ENCODE results near the gene TMEM218. TPM values are rescaled to one million over a fixed set of nuclear protein-coding genes. Genes with fewer than 3 reads are reported as not detected.

Gene TMEM218
- total and polyA plus RNA-seq, 7 donors, result 12.0 to 34.6 (median 23.3) TPM

DNA sequence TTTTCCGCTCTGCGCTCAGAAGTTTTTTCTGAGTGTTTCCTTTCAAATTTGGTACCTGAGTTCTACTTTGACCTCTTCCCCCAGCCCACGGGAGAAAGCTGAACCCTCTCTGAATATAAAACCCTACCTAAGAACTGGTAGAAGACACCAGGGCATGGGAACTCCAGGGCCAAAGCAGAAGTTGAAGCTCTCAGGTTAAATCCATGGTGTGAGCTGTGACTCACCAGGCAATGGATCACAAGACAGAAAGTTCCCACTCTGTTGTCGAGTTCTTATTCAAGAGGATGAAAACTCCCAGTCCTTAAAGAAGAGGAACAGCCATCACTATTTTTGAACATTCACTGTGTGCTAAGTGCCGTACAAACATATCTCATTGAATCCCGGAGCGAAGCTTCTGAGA lies 8.9 kb downstream of the TMEM218 start:
- DNase-seq, result no peak

GRCh38 chr11:125102025-125102424 lies 9.4 kb downstream of the TMEM218 start:
- H3K36me3 ChIP-seq, result peaks cover 0 to 32% (median 8%) of the 10 kb centered on the region in 4 donors
- no peak for DNase-seq
- H3K9me3 ChIP-seq, result no peaks in the 10 kb centered on the region
- H3K27ac ChIP-seq, result peak overlapping the region in 3 of 4 donors; percentile 65 to 79 (median 70)
- peaks cover 0 to 22% (median 14%) of the 10 kb centered on the region in 4 donors for H3K4me1 ChIP-seq
- 79 to 85% methylated on average over 19 of the region's 19 CpGs for whole genome bisulfite sequencing, 2 donors
- TF ChIP-seq EP300 (IDR thresholded peaks at IDR 0.05) (no peak), CTCF (IDR thresholded peaks at IDR 0.05) (no peak), POLR2AphosphoS5 (IDR thresholded peaks at IDR 0.05) (no peak), POLR2A (IDR thresholded peaks at IDR 0.05) (no peak)
- H3K27me3 ChIP-seq, result no peaks in the 10 kb centered on the region
- no peak overlapping the region for H3K4me3 ChIP-seq
- intact Hi-C loops (cut with DNase I), result no loop called here

More for the DNA sequence above, 8.9 kb downstream of the TMEM218 start:
- no peak for TF ChIP-seq EP300 (IDR thresholded peaks at IDR 0.05)
- no peak for TF ChIP-seq POLR2AphosphoS5 (IDR thresholded peaks at IDR 0.05)
- TF ChIP-seq POLR2A (IDR thresholded peaks at IDR 0.05), result no peak
- TF ChIP-seq CTCF (IDR thresholded peaks at IDR 0.05), result no peak
- Histone ChIP-seq H3K27me3 (no peaks in the 10 kb centered on the region), H3K27ac (peak overlapping the region in 3 of 4 donors; percentile 65 to 79 (median 70)), H3K4me3 (no peak overlapping the region), H3K36me3 (peaks cover 0 to 27% (median 4%) of the 10 kb centered on the region in 4 donors), H3K9me3 (no peaks in the 10 kb centered on the region), H3K4me1 (peaks cover 0 to 22% (median 14%) of the 10 kb centered on the region in 4 donors)
- intact Hi-C loops (cut with DNase I), result no loop called here
- WGBS, 2 donors, result 92% methylated on average over 7 of the region's 7 CpGs

DNA sequence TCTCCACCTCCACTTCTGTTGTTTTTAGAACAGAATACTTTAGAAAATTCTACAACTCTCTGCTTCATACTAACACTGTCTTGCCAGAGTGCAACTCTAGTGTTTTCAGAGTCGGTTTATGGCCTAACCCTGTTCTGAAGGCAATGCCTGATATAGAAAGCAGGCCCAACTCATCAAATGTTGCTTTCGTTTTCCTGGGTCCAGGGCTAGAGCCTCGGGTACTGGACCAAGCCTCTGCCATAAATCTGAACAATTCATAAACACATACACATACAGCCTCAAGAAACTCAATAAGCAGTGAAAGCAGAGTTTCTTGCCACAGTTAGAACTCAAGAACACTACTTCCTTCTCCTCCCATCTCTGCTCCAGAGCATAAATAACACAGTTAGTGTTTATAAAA lies 9.8 kb downstream of the TMEM218 start:
- WGBS, 2 donors, result 62 to 66% methylated on average over 3 of the region's 3 CpGs
- TF ChIP-seq CTCF (IDR thresholded peaks at IDR 0.05) (no peak), POLR2AphosphoS5 (IDR thresholded peaks at IDR 0.05) (no peak), EP300 (IDR thresholded peaks at IDR 0.05) (no peak), POLR2A (IDR thresholded peaks at IDR 0.05) (no peak)
- Histone ChIP-seq H3K27me3 (no peaks in the 10 kb centered on the region), H3K27ac (peak overlapping the region in 3 of 4 donors; percentile 65 to 79 (median 70)), H3K9me3 (no peaks in the 10 kb centered on the region), H3K36me3 (peaks cover 0 to 36% (median 9%) of the 10 kb centered on the region in 4 donors), H3K4me3 (no peak overlapping the region), H3K4me1 (peaks cover 0 to 22% (median 14%) of the 10 kb centered on the region in 4 donors)
- intact Hi-C loops (cut with DNase I), result no loop called here
- DNase-seq, result no peak

GRCh38 chr11:125100136-125100535 lies 11.3 kb downstream of the TMEM218 start:
- Histone ChIP-seq H3K9me3 (no peaks in the 10 kb centered on the region), H3K4me3 (no peak overlapping the region), H3K4me1 (peaks cover 0 to 22% (median 14%) of the 10 kb centered on the region in 4 donors), H3K36me3 (peaks cover 0 to 47% (median 9%) of the 10 kb centered on the region in 4 donors), H3K27me3 (no peaks in the 10 kb centered on the region), H3K27ac (peak overlapping the region in 1 of 4 donors; percentile 70)
- TF ChIP-seq CTCF (IDR thresholded peaks at IDR 0.05), result no peak
- no peak for TF ChIP-seq EP300 (IDR thresholded peaks at IDR 0.05)
- no peak for TF ChIP-seq POLR2AphosphoS5 (IDR thresholded peaks at IDR 0.05)
- TF ChIP-seq POLR2A (IDR thresholded peaks at IDR 0.05), result no peak
- 93 to 97% methylated on average over 2 of the region's 2 CpGs for WGBS, 2 donors
- no peak for DNase-seq
- intact Hi-C loops (cut with DNase I), result no loop called here

- H3K36me3 ChIP-seq, result peaks cover 0 to 37% (median 11%) of the 10 kb centered on the region in 4 donors
- no peaks in the 10 kb centered on the region for H3K27me3 ChIP-seq
- 94 to 96% methylated on average over 2 of the region's 2 CpGs for WGBS, 2 donors
- intact Hi-C loops (cut with DNase I), result loop anchor here (5.0 kb wide), 1 partner anchor 308 kb away; no protein-coding TSS in a partner anchor
- no peak for DNase-seq
- H3K9me3 ChIP-seq, result no peaks in the 10 kb centered on the region
- no peak overlapping the region for H3K4me3 ChIP-seq
- TF ChIP-seq CTCF (IDR thresholded peaks at IDR 0.05) (no peak), POLR2AphosphoS5 (IDR thresholded peaks at IDR 0.05) (no peak), POLR2A (IDR thresholded peaks at IDR 0.05) (no peak), EP300 (IDR thresholded peaks at IDR 0.05) (no peak)
- peaks cover 0 to 7% (median 3%) of the 10 kb centered on the region in 4 donors for H3K4me1 ChIP-seq
- H3K27ac ChIP-seq, result no peak overlapping the region
Measured at GRCh38 chr11:125094731-125095130, 16.7 kb downstream of the TMEM218 start.
